ENCODE data around the gene REPIN1. TPM values are rescaled to one million over a fixed set of nuclear protein-coding genes. Genes with fewer than 3 reads are reported as not detected.

Gene REPIN1
- polyA plus RNA-seq, 1 experiment, result 28.4 TPM

DNA sequence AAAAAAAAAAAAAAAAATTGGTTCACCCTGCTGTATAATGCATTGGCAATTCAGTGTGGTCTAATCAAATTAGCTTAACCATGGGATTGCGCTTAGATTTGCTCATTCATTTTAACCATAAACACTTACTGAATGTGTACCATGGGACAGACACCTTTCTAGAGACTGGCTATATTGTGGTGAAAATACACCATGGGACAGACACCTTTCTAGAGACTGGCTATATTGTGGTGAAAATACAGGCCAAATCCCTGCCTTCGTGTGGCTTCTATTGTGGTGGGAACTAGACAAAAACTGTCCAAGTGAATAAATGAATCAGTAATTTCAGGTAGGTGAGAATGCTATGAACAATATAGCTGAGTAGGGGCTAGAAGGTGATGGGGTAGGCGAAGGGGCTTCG, 10.2 kb upstream of the REPIN1 start:
- CTCF ChIA-PET, result interaction anchor here (0.5 to 0.7 kb wide), 2 partner anchors 13 to 347 kb away, joined by 3 to 7 read pairs; no protein-coding TSS in a partner anchor
- H3K27me3 ChIP-seq (ENCODE audit: control insufficient read depth, insufficient read depth, low read length), result no peaks in the 10 kb centered on the region
- TF ChIP-seq CTCF (IDR thresholded peaks at IDR 0.05; ENCODE audit: low read depth, low read length), result no peak
- H3K9me3 ChIP-seq (ENCODE audit: control insufficient read depth, insufficient read depth, low read length), result no peaks in the 10 kb centered on the region; the same call in 1 of the 2 replicates
- POLR2A ChIA-PET, result no interaction called here
- DNase-seq (ENCODE audit: low read depth, low spot score), result no peak
- no peak overlapping the region for H3K4me3 ChIP-seq (ENCODE audit: low read depth, low read length)
- H3K27ac ChIP-seq (ENCODE audit: low read depth, low read length), result no peak overlapping the region

DNA sequence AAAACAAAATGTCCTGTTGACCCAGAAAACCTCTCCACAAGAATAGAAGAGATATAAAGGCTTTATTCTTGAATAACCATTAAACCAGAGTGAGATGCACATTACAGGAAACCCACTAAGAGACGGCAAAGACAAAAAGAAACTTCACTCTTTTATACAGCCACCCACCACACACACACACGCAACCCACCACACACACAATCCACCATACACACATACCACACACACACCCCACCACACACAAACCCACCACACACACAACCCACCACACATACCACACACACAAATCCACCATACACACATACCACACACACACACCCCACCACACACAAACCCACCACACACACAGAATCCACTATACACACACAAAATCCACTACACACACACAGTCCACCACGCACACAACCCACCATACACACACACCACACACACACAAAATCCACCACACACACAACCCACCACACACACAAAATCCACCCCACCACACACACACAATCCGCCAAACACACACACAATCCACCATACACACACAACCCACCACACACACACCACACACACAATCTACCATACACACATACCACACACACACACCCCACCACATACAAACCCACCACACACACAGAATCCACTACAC, 9.5 kb upstream of the REPIN1 start:
- Histone ChIP-seq H3K27ac (ENCODE audit: low read depth, low read length) (no peak overlapping the region), H3K27me3 (ENCODE audit: control insufficient read depth, insufficient read depth, low read length) (no peaks in the 10 kb centered on the region), H3K9me3 (ENCODE audit: control insufficient read depth, insufficient read depth, low read length) (no peaks in the 10 kb centered on the region; the same call in 1 of the 2 replicates), H3K4me3 (ENCODE audit: low read depth, low read length) (no peak overlapping the region)
- no peak for DNase-seq (ENCODE audit: low read depth, low spot score)
- ChIA-PET CTCF (interaction anchor here (0.5 kb wide), 1 partner anchor 347 kb away, joined by 3 read pairs; no protein-coding TSS in a partner anchor), POLR2A (no interaction called here)
- no peak for TF ChIP-seq CTCF (IDR thresholded peaks at IDR 0.05; ENCODE audit: low read depth, low read length)

GRCh38 chr7:150359622-150360362, 8.8 kb upstream of the REPIN1 start:
- no peak overlapping the region for H3K4me3 ChIP-seq (ENCODE audit: low read depth, low read length)
- no peak for TF ChIP-seq CTCF (IDR thresholded peaks at IDR 0.05; ENCODE audit: low read depth, low read length)
- POLR2A ChIA-PET, result no interaction called here
- H3K27ac ChIP-seq (ENCODE audit: low read depth, low read length), result no peak overlapping the region
- CTCF ChIA-PET, result no interaction called here
- DNase-seq (ENCODE audit: low read depth, low spot score), result no peak
- H3K27me3 ChIP-seq (ENCODE audit: control insufficient read depth, insufficient read depth, low read length), result no peaks in the 10 kb centered on the region
- H3K9me3 ChIP-seq (ENCODE audit: control insufficient read depth, insufficient read depth, low read length), result no peaks in the 10 kb centered on the region; the same call in 1 of the 2 replicates

GRCh38 chr7:150360363-150361058, 8.1 kb upstream of the REPIN1 start:
- no peak overlapping the region for H3K4me3 ChIP-seq (ENCODE audit: low read depth, low read length)
- ChIA-PET POLR2A (no interaction called here), CTCF (interaction anchor here (1.2 kb wide), 1 partner anchor 27 kb away, joined by 3 read pairs; no protein-coding TSS in a partner anchor)
- no peaks in the 10 kb centered on the region; the same call in 1 of the 2 replicates for H3K9me3 ChIP-seq (ENCODE audit: control insufficient read depth, insufficient read depth, low read length)
- TF ChIP-seq CTCF (IDR thresholded peaks at IDR 0.05; ENCODE audit: low read depth, low read length), result no peak
- no peak overlapping the region for H3K27ac ChIP-seq (ENCODE audit: low read depth, low read length)
- no peak for DNase-seq (ENCODE audit: low read depth, low spot score)
- H3K27me3 ChIP-seq (ENCODE audit: control insufficient read depth, insufficient read depth, low read length), result no peaks in the 10 kb centered on the region
